Stimulated activated CD4-positive, alpha-beta T cell treated with anti-CD3 and anti-CD28 coated beads, TNF-alpha, amount 100 ng/mL, for 48 hours (primary cell): ENCODE measurements around the gene ABCA4.
"Not testable (repeated sequence)": the region's sequence is repeated elsewhere in the genome, so short reads cannot be mapped to it uniquely, and the experiment has no call there.

ENCODE experiments used
- DNase-seq, 3 donors: peaks; one replicate each; pipeline ENCODE4 v3.0.0-alpha.2; 2020; ENCODE audit warnings: low read depth in 3 of 3

ABCA4 gene

DNA sequence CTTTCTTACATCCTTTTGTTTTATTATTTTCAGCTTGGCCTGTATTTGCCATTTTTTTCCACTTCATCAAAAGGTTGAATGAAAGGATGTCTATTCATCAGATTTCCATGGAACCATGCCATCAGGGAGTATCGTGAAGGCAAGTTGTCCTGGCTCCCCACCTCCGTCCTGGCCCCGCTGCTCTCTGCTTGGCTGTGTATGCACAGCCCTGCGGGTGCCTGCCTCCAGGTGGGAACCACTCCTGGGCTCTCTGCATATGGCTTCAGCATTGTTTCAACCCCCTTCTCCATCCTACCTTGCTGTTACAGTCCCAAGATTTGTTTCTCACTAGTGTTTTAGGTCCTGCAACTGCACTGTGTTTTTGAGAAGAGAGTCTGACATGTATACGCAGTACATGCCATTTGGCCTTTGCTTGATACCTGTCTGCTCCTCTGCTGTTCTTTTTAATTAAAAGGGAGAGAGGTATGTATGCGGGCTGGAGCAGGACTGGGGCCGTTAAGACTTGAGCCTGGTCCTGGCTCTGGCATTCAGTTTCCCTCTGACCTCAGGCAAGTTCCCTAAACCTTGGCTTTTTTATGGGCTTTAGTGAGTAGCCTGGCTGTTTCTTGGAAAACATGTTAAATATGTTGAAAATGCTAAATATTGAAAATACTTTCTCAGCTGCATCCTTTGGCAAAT, 141.8 kb downstream of the ABCA4 start:
- DNase-seq = no peak

DNA sequence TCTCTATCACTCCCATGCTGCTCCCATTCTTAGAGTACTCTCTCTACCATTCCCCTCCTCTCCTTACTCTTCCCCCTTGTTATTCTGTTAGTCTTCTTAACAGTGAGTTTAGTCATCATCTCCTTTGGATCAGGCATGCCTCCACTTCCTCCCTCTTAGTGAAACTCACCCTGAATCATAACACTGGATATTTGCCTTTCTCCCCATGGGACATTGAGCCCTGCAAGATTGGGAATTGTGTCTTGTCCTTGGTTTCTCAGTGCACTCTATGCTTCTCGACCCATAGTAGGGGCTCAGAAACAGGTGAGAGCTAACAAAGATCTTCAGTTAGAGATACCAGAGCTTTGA, 143.4 kb downstream of the ABCA4 start:
- no peak for DNase-seq

DNA sequence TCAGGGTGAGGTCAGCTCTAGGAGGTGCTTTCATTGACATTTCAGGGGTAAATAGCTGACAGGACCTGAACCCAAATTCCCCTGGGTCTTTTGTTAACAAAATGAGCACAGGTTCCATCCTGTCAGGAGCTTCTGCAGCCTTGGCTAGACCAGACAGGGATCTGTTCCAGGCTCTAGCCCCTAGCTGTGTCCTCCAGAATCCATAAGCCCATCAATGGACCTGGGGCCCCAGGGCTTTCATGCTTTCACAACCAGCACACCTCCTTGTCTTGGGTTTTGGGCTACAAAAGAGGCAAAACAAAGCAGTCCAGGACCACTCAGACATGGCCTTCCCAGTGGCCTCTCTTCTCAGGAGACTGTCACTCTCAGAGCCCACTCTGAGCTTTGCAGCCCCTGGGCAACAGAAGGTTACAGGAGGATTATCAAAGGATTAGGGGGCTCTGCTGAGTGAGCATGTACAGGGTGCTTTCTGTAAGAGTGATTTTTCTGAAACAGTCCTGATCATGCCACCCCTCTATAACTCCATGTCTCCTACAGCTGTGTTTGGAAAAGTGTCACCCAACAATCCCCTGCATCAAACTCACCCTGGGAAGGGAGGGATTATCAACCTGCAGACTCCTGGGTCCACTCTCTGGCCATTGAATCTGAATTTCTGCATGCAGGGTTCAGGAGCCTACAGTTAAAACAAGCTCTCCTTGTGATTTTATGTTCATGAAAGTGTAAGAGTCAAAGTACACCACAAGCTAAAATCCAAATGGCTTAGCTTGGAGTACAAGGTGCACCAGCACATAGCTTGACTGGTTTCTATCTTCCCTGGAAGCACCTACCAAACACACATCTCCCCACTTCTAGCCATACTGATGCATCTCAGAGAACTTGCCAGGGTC, 144.0 kb downstream of the ABCA4 start:
- DNase-seq = no peak

DNA sequence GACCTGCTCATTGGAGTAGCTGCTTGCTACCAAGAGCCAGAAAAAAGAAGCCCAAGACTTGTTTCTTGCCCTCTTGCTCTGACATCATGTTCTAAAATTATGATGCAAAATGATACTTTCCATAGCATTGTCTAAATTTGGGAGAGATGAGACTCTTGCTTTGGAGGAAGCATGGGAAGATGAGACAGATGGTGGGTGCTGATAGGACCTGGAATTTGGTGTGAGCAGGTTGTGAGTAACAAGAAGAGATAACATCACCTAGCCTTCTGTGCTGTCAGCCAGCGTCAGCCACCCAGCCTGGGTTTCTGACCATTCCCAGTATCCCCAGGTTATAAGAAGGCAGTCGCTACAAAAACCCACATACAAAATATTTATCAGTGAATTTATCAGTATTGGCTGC, 144.7 kb downstream of the ABCA4 start:
- DNase-seq = no peak

DNA sequence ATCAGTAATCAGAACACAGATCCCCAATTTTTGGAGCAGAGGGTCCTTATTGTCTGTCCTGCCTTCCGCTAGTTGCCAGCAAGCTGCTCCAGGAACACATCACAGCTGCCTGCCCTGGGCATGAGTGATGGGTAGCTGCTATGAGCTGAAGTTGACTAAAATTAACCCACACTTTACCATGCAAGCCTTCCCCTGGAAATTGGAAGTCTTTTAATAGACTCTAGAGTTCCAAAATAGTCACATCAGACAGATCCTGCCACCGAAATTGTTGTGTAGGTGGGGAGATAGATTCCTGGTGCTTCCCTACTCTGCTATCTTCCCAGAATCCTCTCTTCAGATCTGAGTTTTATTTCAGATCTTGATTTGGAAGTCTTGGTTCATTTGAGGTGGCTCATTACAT, 148.6 kb downstream of the ABCA4 start:
- no peak for DNase-seq

DNA sequence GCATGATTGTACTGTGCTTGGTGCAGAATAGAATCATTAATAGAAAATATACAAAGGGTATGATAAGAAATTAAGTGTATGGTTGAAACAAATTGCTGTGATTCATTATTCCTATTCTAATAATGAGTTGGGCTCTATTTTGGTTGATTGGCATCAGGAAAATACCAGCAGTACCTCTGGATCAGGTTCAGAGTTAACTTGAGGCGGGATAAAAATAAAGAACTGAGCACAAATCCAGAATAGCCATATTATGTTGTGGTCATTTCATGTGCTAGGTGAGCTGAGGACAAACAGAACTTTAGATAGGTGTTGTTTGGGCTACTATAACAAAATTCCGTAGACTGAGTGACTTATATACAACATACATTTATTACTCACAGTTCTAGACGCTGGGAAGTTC, 151.1 kb downstream of the ABCA4 start:
- no peak for DNase-seq

DNA sequence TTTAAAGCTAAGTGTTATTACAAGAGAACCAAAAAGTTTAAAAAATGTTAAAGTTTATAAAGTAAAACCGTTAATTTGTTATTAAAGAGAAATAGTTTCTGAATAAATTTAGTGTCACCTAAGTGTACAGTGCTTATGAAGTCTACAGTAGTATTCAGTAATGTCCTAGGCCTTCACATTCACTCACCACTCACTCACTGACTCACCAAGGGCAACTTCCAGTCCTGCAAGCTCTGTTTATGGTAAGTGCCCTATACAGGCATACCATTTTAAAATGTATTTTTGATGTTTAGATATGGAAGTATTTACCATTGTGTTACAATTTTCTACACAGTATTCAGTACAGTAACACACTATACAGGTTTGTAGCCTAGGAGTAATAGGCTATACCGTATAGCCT, 151.6 kb downstream of the ABCA4 start:
- no peak for DNase-seq

DNA sequence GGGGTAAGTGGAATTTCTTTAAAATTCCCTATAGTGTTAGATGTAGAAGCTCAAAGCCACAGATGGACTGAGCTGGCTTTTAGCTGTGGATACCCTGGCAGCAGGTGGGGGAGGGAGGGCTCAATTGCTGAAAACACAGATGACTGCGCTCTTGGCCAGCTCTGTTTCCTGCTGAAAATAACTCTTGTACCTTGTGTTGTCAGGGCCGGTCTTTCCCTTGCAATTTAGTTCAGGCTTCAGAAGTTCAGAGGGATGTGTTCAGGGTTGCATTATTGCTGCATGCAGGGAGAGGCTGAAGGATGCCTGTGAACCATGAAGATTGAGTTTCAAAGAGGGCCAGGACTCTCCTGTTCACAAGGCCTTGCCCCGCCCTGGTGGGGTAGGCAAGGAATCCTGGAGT, 153.6 kb downstream of the ABCA4 start:
- no peak for DNase-seq

DNA sequence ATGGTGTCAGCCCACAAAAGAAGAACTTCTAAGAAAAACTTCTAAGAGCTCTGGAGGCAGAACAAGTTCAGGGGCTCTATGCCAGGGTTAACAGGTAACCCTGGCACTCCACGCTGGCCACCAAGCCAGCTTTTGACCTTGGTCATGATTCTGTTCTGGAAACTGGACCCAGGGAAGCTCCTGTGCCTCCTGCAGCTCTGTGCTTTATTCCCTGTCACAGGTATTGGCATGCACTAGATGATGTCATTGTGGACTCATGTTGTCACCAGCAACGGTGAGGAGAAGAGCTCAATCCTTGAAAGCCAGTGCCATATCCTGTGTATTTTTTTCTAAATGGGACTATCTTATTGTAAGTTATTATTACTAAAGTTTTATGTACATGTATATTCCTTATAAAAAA, 155.1 kb downstream of the ABCA4 start:
- no peak for DNase-seq

DNA sequence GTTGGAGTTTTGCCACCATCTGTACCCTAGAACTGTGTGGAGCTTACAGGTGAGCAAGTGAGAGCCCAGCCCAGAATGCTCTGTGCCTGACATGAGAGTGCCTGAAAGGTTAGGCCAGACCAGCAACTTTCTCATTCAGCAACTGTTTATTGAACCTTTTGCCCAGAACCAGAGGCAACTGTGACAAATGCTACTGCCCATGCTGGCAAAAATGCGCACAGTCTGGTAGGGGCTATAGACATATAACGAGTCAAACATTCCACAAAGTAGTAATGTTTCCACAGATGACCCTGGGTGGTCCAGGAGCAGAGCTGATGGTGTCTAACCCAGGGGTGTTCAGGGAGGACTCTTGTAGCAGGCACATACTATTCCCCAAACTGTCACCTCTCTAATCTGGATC, 155.7 kb downstream of the ABCA4 start:
- DNase-seq = no peak

DNA sequence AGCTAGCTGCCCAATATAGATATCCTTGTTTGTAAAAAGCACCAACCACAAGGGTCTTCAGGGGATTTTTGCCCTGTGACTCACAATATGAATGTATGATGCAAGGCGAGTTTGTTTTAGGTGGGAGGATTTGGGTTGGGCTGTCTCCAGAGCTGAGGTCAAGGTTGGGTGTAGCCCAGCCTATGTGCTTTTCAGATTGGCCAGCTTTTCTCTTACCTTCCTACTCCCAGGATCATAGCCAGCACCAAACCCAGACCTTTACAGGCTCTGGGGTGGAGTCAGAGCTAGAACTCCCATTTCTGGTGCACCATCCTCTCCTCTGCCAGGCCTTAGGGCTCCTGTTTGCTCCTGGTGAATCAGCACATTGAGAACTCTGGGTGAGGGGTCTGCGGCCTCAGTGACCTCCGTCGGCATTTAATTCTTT, 156.2 kb downstream of the ABCA4 start:
- no peak for DNase-seq

DNA sequence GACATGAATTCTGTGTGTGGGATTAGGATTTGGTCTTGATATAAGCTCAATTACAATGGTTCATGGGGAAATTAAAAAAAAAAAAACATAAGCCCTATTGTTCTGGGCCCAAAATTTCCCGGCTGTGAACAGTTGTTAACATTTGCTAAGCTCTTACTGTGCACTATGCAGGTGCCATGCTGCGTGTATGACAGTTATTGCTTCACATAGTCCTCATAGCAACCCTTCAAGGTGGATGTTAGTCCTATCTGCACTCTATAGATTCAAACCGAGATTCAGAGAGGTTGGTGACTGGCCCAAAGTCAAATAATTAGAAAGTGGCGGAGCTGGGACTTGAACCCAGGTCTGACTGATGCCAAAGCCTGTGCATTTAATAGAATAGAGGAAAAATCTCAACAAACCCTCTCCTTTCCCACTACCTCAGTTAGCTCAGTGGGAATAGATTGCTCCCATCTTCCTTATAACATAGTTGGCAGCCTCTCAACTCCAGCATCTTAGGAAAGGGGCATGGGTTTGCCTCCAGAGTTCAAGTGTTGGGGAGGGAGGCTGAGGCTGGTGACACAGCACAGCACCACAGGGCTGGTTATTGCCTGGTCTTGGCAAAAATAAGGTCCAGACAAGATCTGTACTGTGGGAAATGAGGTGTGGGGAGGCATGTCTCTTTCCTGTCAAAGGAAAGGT, 156.7 kb downstream of the ABCA4 start:
- DNase-seq = no peak

DNA sequence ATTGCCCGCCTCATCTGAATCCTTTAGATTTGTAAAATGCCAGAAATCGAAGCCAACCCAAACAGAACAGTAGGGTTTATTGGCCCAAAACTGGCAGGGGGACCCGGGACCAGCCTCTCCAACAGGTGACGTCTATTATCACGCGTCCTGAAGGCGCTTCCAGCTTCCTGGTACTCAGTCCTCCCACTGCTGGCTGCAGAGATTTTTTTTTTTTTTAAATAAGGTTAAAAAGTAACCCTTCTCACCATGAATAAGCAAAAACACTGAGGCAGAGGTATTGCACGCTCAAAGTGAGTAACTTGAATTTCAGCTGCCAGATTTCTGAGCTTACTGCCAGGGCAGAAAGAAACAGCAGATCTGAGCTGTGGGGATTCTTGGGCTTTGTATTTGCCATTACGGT, 157.4 kb downstream of the ABCA4 start:
- no peak for DNase-seq

DNA sequence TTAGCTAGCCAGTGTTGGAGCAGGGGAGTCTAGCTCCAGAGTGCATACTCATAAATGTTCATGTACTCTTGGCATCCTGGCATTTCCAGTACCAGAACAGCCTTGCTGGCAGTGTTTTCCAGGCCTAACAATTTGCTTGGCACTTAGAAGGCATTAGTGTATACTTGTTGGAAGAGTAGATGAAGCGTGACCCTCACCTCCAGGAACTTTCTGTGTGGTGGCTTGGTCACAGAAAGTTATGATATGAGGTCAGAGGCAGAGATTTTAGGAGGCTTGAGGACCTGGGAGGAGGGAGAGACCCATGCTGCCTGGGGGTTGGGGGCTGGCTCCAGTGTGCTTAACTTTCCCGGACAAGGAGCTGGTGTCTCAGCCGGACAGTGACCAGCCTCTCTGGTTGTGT, 159.0 kb downstream of the ABCA4 start:
- DNase-seq = no peak

DNA sequence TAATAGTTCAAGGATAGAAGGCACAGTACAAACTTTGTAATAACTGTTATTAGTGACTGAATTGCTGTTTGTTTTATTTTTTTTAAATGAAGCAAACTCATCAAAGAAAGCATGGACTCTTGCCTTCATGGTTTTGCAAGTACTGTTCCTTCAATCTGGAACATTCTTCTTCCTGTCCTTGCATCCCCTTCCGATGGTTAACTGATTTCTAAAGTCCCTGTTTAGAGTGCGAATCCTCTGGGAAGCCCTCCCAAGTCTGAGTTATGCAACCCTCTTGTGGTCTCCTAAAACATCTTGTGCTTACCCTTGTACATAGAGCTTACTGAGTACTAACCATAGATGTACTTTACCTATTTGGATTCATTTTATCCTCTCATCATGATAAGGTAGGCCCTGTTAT, 159.5 kb downstream of the ABCA4 start:
- no peak for DNase-seq

DNA sequence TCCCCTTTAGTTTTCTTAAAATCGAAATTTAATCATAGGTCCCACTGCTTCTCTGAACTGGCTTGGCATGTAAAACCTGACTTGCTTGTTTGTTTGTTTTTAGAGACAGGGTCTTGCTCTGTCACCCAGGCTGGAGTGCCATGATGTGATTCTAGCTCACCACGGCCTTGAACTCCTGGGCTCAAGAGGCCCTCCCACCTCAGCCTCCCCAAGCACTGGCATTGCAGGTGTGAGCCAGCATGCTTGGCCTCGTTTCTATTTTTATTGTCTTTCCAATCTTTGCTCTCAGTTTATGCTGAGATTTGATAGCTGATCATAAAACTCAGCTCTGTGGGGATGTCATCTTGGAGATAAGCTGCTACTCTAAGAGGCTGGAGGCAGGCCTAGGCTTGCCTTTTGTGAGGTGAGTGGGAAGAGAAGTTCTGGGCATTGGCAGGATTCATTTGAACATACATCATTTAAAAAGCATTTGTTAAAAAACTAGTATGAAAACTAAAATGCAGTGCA, 160.3 kb downstream of the ABCA4 start:
- DNase-seq = no peak

DNA sequence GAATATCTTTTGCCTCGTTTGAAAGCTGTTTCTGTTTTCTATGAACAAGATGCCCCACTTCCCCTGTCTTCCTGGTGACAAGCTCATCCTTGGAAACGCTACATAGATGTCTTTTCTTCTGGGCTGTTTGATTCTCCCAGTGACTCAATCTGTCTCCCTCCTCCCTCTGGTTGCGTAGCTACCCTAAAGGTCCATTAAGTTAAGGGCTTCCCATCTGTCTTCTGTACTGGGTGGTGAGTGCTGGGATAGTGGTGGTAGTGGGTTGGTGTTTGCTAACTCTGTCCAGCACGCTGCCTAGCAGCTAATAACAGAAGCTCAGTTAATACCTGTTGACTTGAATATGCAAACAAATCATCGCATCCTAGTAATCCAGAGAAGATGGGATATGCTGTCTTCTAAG, 161.5 kb downstream of the ABCA4 start:
- DNase-seq = no peak

DNA sequence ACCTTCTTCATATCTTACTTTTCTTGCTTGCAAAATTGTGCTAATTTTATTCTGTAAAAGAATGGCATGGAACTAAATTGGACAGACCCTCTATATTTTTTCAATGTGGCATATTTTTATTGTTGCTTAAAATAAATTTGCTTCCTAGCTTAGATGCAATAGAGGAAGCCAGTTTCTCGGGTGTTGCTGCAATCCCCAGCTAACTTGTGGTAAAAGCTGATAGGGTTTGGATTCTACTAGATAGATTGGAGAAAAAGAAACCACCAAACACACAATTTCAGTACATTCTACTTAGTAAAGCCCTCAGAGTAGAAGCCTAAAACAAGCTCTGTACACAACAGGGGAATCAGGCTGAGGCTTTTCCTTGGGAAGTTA, 162.2 kb downstream of the ABCA4 start:
- no peak for DNase-seq

DNA sequence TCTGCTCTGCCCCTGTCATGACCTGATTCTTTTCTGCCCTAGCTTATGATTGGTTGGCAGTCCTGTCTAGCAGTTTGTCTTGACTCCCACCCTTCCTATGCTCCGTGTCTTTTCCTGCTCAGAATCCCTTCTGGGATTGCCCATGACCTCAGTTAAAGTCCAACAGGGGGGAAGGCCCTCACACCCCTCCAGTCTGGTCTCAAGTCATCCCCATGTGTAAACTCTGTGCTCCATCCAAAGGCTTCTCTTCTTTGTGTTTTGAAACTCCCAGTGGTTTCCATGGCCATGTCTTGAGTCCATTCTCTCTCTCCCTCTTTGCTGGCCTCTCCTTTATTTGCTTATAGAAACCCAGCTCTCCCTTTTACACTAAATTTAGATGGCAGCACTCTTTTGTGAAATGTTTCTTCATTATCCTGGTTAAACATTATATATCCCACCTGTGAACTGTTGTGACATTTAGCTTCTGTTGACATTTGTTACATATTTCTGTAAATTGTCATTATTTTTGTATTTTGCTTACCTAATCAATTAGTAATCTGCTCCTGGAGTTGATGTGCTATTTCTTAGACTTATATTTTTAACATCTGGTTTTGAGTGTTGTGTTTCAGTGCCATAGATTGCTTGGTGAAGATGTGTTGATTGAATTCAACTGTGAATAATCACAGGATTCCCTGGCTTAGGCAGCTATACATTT, 162.8 kb downstream of the ABCA4 start:
- DNase-seq = no peak

DNA sequence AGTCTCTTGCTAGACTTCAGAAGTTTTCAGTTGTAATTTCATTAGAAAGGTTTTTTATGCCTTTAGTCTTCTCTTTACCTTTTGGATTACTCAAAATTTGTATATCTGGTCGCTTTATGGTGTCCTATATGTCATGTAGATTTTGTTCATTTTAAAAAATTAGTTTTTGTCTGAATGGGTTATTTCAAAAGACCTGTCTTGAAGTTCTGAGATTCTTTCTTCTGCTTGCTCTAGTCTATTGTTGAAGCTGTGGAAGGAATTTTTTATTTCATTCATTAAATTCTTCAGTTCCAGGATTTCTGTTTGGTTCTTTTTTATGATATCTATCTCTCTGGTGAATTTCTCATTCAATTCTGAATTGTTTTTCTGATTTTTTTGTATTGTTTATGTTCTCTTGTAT, 165.2 kb downstream of the ABCA4 start:
- DNase-seq = no peak

DNA sequence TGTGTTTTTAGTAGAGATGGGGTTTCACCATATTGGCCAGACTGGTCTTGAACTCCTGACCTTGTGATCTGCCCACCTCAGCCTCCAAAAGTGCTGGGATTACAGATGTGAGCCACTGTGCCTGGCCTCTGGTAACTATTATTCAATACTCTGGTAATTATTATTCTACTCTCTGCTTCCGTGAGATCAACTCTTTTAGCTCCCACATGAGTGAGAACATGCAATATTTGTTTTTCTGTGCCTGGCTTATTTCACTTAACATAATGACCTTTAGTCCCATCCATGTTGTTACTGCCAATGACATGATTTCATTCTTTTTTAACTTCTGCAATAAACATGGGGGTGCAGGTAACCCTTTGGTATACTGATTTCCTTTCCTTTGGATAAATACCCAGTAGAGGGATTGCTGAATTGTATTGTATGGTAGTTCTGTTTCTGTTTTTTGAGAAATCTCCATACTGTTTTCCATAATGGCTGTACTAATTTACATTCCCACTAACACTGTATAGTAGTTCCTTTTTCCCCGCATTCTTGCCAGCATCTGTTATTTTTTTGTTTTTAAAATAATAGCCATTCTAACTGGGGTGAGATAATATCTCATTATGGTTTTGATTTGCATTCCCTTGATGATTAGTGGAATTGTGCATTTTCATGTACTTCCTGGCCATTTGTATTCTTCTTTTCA, 173.8 kb downstream of the ABCA4 start:
- not testable (repeated sequence) for DNase-seq
